GM18867 (cell line): ENCODE measurements around the gene CBLN4.

Experiments
- ATAC-seq: cut with Tn5 transposase; IDR thresholded peaks from one replicate; pipeline ENCODE4 v1.9.1; 2021; ENCODE audit warnings: mild to moderate bottlenecking, moderate library complexity; ENCODE audit not compliant: unreplicated experiment

CBLN4 gene

DNA sequence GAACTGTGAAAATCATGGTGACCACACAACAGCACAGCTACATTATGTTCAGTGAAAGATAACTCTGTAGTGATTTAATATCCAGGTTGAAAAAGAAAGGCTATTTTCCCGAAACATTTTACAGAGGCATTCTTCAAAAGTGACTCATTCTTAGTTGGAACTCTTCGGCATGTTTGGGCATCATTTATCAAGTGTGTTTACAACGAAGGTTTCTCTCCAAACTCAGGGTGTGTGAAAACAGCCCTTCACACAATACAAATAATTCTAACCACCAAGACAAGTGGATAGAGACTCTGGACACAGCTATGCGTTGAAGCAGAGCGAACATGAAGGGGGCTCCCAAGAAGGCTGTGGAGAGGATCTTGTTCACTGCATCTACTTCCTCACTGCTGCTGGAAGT is 57.6 kb downstream of the CBLN4 start:
- ATAC-seq, result no peak
